Tibial nerve (tissue), 3 donors: ENCODE data around the gene SH2B3.

Experiments
- CTCF ChIP-seq, 5 experiments: fragments of 200-600 bp in 3 of 5; fragments of 450-650 bp in 2 of 5; sonication (generic) in 3 of 5; IDR thresholded peaks; one replicate each; pipeline ENCODE4 v1.5.1; 2016 to 2019; ENCODE audit warnings: antibody characterized with exemption in 5 of 5, mild to moderate bottlenecking in 3 of 5, moderate library complexity in 2 of 5
- POLR2A ChIP-seq, 2 donors: fragments of 450-650 bp; IDR thresholded peaks; one replicate each; pipeline ENCODE4 v1.6.1; 2017; ENCODE audit warnings: antibody characterized with exemption in 2 of 2, mild to moderate bottlenecking in 2 of 2, moderate library complexity in 2 of 2

- TF ChIP-seq CTCF (IDR thresholded peaks at IDR 0.05): no peak
- no peak for TF ChIP-seq POLR2A (IDR thresholded peaks at IDR 0.05)
These were observed 14.8 kb upstream of the SH2B3 start for GRCh38 chr12:111390910-111391309.
